GM12878 (cell line): ENCODE results near the gene TANC1. TPM values are rescaled to one million over a fixed set of nuclear protein-coding genes. Genes with fewer than 3 reads are reported as not detected.

Source experiments
- ATAC-seq: fragments of 200-7000 bp; cut with Tn5 transposase; 3 replicates; pipeline ENCODE4 v1.9.1; 2020; ENCODE audit warnings: mild to moderate bottlenecking, moderate library complexity
- BruUV-seq: library from RNA; stranded (reverse); fragments of 400-500 nt; replicated peaks from 2 replicates; lab custom pipeline; 2021; lab: Mats Ljungman, UMichigan
- CTCF ChIA-PET: fragments of 300-600 bp; sonication (Branson Sonifier 250); formaldehyde crosslinking; extraction: SDS; loops from one replicate; lab custom pipeline; 2021; ENCODE audit warnings: inconsistent platforms; lab: Yijun Ruan, JAX
- POLR2A ChIA-PET: fragments of 350-600 bp; formaldehyde crosslinking; extraction: SDS; loops from one replicate; lab custom pipeline; 2021; ENCODE audit warnings: inconsistent platforms; lab: Charles Lee
- RAD21 ChIA-PET: fragments of 300-600 bp; sonication (Branson Sonifier 250); formaldehyde crosslinking; loops from one replicate; lab custom pipeline; 2023; ENCODE audit warnings: antibody characterized with exemption; ENCODE audit not compliant: unreplicated experiment; lab: Charles Lee
- SMC1A ChIA-PET: fragments of 300-600 bp; sonication (Branson Sonifier 250); formaldehyde crosslinking; loops from one replicate; lab custom pipeline; 2023; ENCODE audit not compliant: unreplicated experiment, uncharacterized antibody; lab: Charles Lee
- DNase-seq: peaks from one replicate; pipeline ENCODE4 v3.0.0-alpha.2; 2011; ENCODE audit warnings: low read depth, low spot score
- FAIRE-seq: peaks from 3 replicates; lab custom pipeline; 2011; peaks lifted over from hg19 to GRCh38; lab: Jason Lieb, UNC
- H2AFZ ChIP-seq: 2 replicates; pipeline ENCODE4 v1.6.0; 2011; ENCODE audit warnings: low read depth, low read length, control low read depth; ENCODE audit not compliant: control insufficient read depth
- H3K27ac ChIP-seq: 2 replicates; pipeline ENCODE4 v1.5.1; 2011; ENCODE audit warnings: control low read depth; ENCODE audit not compliant: control insufficient read depth, insufficient read depth
- H3K27me3 ChIP-seq, 2 experiments: replicated peaks in 1 of 2; 2 replicates each; pipeline versions ENCODE4 v1.6.0 to v1.6.1; 2011; ENCODE audit warnings: low read length in 1 of 2; ENCODE audit not compliant: control insufficient read depth in 2 of 2, insufficient read depth in 2 of 2
- H3K36me3 ChIP-seq, 2 experiments: 2 replicates each; pipeline ENCODE4 v1.5.1; 2011; ENCODE audit warnings: low read length in 1 of 2; ENCODE audit not compliant: control insufficient read depth in 2 of 2, insufficient read depth in 2 of 2
- H3K4me1 ChIP-seq: 2 replicates; pipeline ENCODE4 v1.6.1; 2011; ENCODE audit warnings: mild to moderate bottlenecking, low read length, moderate library complexity, mixed read lengths; ENCODE audit not compliant: control insufficient read depth, insufficient read depth
- H3K4me2 ChIP-seq: 2 replicates; pipeline ENCODE4 v1.6.0; 2011; ENCODE audit warnings: control low read depth; ENCODE audit not compliant: control insufficient read depth, insufficient read depth
- H3K4me3 ChIP-seq: fragments of 200-600 bp; sonication (generic); 2 replicates; pipeline ENCODE4 v1.5.1; 2016
- H3K79me2 ChIP-seq: 2 replicates; pipeline ENCODE4 v1.6.0; 2011; ENCODE audit warnings: low read length; ENCODE audit not compliant: control insufficient read depth, insufficient read depth
- H3K9ac ChIP-seq: 2 replicates; pipeline ENCODE4 v1.8.0; 2011; ENCODE audit warnings: low read length, control low read depth, mixed read lengths; ENCODE audit not compliant: control insufficient read depth, insufficient read depth
- H3K9me3 ChIP-seq: replicated peaks from 3 replicates; pipeline ENCODE4 v1.5.1; 2011; ENCODE audit warnings: mild to moderate bottlenecking, low read length; ENCODE audit not compliant: control insufficient read depth, insufficient read depth
- H4K20me1 ChIP-seq: 2 replicates; pipeline ENCODE4 v1.6.0; 2011; ENCODE audit not compliant: control insufficient read depth, insufficient read depth
- NFYA ChIP-seq: IDR thresholded peaks from 2 replicates; pipeline ENCODE4 v1.6.1; 2011; ENCODE audit warnings: low read depth, mild to moderate bottlenecking, low read length, improper control_type of control experiment, borderline replicate concordance
- NR2C2 ChIP-seq: IDR thresholded peaks from 2 replicates; pipeline ENCODE4 v1.6.1; 2011; ENCODE audit warnings: borderline replicate concordance, low read depth; ENCODE audit not compliant: control insufficient read depth, insufficient read length
- SIN3A ChIP-seq: IDR thresholded peaks from 2 replicates; pipeline ENCODE4 v1.6.1; 2012; ENCODE audit warnings: low read depth, low read length, improper control_type of control experiment
- SMARCA5 ChIP-seq: fragments of 450-650 bp; IDR thresholded peaks from 2 replicates; pipeline ENCODE4 v1.6.1; 2017; ENCODE audit warnings: mild to moderate bottlenecking
- WGBS: methylation state at CpG from one replicate; pipeline ENCODE4 v1.1.6; 2016; ENCODE audit warnings: low lambda C conversion rate; ENCODE audit not compliant: insufficient replicate concordance, insufficient coverage; ENCODE audit errors: missing lambda C conversion rate; 5-methylcytosine and 5-hydroxymethylcytosine counted together
- in situ Hi-C: fragments of 300-500 bp; cut with MboI; formaldehyde crosslinking; loops from 9 replicates; pipeline ENCODE4 v1.14.3; 2018; ENCODE audit warnings: mixed read lengths
- intact Hi-C: fragments of 100-400 bp; cut with micrococcal nuclease; formaldehyde crosslinking; loops from one replicate; pipeline ENCODE4 v1.14.2; 2022; ENCODE audit not compliant: unreplicated experiment
- polyA plus RNA-seq, 11 experiments: library from polyadenylated mRNA; depleted of rRNA in 4 of 11; unstranded in 6 of 11; stranded (reverse) in 5 of 11; fragments of >200 nt; fragmentation: Nextera tagmentation in 4 of 11; fragmentation: Illumina TruSeq in 1 of 11; extraction: Ambion mirVana in 4 of 11; extraction: Trizol in 1 of 11; gene quantifications; 1 replicate in 1 of 11; 2 replicates in 10 of 11; pipeline versions ENCODE4 v1.2.1 to v1.2.3, GENCODE V29; 2011 to 2016; ENCODE audit warnings: inconsistent platforms in 2 of 11, missing spikeins in 2 of 11, low read depth in 1 of 11
- total RNA-seq, 4 experiments: library from RNA; depleted of rRNA in 3 of 4; stranded (reverse); fragments of >200 nt in 3 of 4; fragmentation: Illumina TruSeq in 1 of 4; extraction: Trizol in 1 of 4; gene quantifications; 2 replicates each; pipeline versions ENCODE4 v1.2.1 to v1.2.3, GENCODE V29; 2013 to 2021
- TF ChIP-seq, protein P1 (sequence below): fragments of 450-650 bp; formaldehyde crosslinking; IDR thresholded peaks from 2 replicates; pipeline ENCODE4 v1.4.0; 2022; ENCODE audit warnings: mild to moderate bottlenecking, moderate library complexity

Gene TANC1
- total and polyA plus RNA-seq, 10 of the 15 experiments (the other 5 are each of a cell fraction or from before 2014, with no cell fraction given): 0.05 to 5.0 (median 0.34) TPM

DNA sequence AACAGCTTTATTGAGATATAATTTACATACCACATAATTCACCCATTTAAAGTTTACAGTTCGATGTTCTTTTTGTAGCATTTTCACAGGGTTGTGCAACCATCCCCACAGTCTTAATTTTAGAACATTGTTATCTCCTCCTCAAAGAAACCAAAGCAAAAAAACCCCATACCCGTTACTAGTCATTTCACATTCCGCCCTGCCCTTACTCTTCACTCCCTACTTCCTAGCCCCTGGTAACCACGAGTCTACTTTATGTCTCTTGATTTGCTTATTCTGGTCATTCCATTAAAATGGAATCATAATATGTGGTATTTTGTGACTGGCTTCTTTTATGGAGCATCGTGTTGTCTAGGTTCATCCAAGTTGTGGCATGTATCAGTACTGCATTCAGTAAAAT lies 137.7 kb downstream of the TANC1 start:
- no TSS peak for BruUV-seq
- POLR2A ChIA-PET: no interaction called here
- H3K4me2 ChIP-seq: no peak overlapping the region
- no peaks in the 10 kb centered on the region for H3K27me3 ChIP-seq
- SMC1A ChIA-PET: no interaction called here
- FAIRE-seq (no peak), DNase-seq (no peak), ATAC-seq (no peak)
- H3K4me1 ChIP-seq: no peaks in the 10 kb centered on the region
- in situ Hi-C loops: no loop called here
- no peaks in the 10 kb centered on the region for H3K9me3 ChIP-seq
- 46% methylated on average over 5 of the region's 5 CpGs for WGBS
- CTCF ChIA-PET: interaction anchor here (0.7 to 2.0 kb wide), 2 partner anchors 13 to 99 kb away, joined by 3 to 4 read pairs; no protein-coding TSS in a partner anchor
- RAD21 ChIA-PET: interaction anchor here (1.0 kb wide), 1 partner anchor 14 kb away, joined by 3 read pairs; no protein-coding TSS in a partner anchor
- no peaks in the 10 kb centered on the region for H4K20me1 ChIP-seq
- no peak overlapping the region for H3K4me3 ChIP-seq
- H2AFZ ChIP-seq: no peak overlapping the region
- H3K9ac ChIP-seq: no peak overlapping the region
- no peak overlapping the region for H3K27ac ChIP-seq
- no peak for TF ChIP-seq NR2C2
- TF ChIP-seq, protein P1, sequence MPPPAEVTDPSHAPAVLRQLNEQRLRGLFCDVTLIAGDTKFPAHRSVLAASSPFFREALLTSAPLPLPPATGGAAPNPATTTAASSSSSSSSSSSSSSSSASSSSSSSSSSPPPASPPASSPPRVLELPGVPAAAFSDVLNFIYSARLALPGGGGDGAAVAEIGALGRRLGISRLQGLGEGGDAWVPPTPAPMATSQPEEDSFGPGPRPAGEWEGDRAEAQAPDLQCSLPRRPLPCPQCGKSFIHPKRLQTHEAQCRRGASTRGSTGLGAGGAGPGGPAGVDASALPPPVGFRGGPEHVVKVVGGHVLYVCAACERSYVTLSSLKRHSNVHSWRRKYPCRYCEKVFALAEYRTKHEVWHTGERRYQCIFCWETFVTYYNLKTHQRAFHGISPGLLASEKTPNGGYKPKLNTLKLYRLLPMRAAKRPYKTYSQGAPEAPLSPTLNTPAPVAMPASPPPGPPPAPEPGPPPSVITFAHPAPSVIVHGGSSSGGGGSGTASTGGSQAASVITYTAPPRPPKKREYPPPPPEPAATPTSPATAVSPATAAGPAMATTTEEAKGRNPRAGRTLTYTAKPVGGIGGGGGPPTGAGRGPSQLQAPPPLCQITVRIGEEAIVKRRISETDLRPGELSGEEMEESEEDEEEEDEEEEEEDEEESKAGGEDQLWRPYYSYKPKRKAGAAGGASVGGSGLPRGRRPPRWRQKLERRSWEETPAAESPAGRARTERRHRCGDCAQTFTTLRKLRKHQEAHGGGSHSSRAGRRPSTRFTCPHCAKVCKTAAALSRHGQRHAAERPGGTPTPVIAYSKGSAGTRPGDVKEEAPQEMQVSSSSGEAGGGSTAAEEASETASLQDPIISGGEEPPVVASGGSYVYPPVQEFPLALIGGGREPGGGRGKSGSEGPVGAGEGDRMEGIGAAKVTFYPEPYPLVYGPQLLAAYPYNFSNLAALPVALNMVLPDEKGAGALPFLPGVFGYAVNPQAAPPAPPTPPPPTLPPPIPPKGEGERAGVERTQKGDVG (CRISPR knock-in tag): no peak
- TF ChIP-seq SMARCA5: no peak
- no peak for TF ChIP-seq SIN3A
- TF ChIP-seq NFYA: no peak
- no peaks in the 10 kb centered on the region for H3K79me2 ChIP-seq
- no peaks in the 10 kb centered on the region for H3K36me3 ChIP-seq
- intact Hi-C loops: no loop called here
